MG63 (cell line): Measurements from ENCODE around the gene BTN3A1. TPM values are rescaled to one million over a fixed set of nuclear protein-coding genes. Genes with fewer than 3 reads are reported as not detected.
"Not testable (repeated sequence)": the region's sequence is repeated elsewhere in the genome, so short reads cannot be mapped to it uniquely, and the experiment has no call there.

Experiments
- DNase-seq: peaks from one replicate; pipeline ENCODE4 v3.0.0-alpha.2; 2020
- H3K27me3 ChIP-seq: fragments of 250-450 bp; sonication (Bioruptor Pico); 2 replicates; pipeline ENCODE4 v1.5.1; 2020; ENCODE audit warnings: mild to moderate bottlenecking, moderate library complexity
- H3K36me3 ChIP-seq: fragments of 250-450 bp; sonication (Bioruptor Pico); 2 replicates; pipeline ENCODE4 v1.5.1; 2020; ENCODE audit warnings: mild to moderate bottlenecking, moderate library complexity
- H3K4me3 ChIP-seq: fragments of 250-450 bp; sonication (Bioruptor Pico); 2 replicates; pipeline ENCODE4 v1.5.1; 2020; ENCODE audit warnings: mild to moderate bottlenecking, moderate library complexity
- H3K9me3 ChIP-seq: fragments of 250-450 bp; sonication (Bioruptor Pico); 2 replicates; pipeline ENCODE4 v1.5.1; 2020; ENCODE audit warnings: mild to moderate bottlenecking, moderate library complexity
- total RNA-seq: library from RNA; depleted of rRNA; stranded (reverse); fragments of >200 nt; shearing (Covaris generic); gene quantifications from 2 replicates; pipeline ENCODE4 v1.2.3, GENCODE V29; 2014; ENCODE audit warnings: low replicate concordance

Gene BTN3A1
- total RNA-seq, 1 experiment from 2014 or later = 11.2 TPM

- Histone ChIP-seq H3K9me3 (no peaks in the 10 kb centered on the region), H3K4me3 (no peak overlapping the region), H3K36me3 (no peaks in the 10 kb centered on the region), H3K27me3 (no peaks in the 10 kb centered on the region)
- DNase-seq = no peak
These were observed 20.3 kb downstream of the BTN3A1 start for GRCh38 chr6:26422329-26422728.

- Histone ChIP-seq H3K4me3 (no peak overlapping the region), H3K9me3 (no peaks in the 10 kb centered on the region), H3K27me3 (no peaks in the 10 kb centered on the region), H3K36me3 (no peaks in the 10 kb centered on the region)
- no peak for DNase-seq
These were observed 24.8 kb downstream of the BTN3A1 start for GRCh38 chr6:26426691-26427450.

DNA sequence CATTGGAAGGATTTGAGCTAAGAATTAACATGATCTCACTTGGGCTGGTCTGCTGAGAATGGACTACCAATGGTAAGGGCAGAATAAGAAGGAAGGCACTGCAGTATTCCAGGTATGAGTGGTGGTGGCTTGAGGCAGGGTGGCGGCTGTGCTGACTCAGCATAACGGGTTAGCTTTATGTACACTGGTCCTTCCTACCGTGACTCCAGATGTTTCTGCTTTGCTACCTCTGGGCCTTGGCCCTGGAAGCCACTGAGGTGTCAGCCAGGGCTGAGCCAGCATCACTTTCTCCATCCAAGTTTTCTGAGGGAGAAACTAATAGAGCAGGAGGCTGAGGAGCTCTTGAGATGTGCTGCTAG lies 25.4 kb downstream of the BTN3A1 start:
- no peaks in the 10 kb centered on the region for H3K27me3 ChIP-seq
- H3K9me3 ChIP-seq = no peaks in the 10 kb centered on the region
- H3K4me3 ChIP-seq = no peak overlapping the region
- DNase-seq = no peak
- no peaks in the 10 kb centered on the region for H3K36me3 ChIP-seq

- no peak for DNase-seq
- Histone ChIP-seq H3K4me3 (no peak overlapping the region), H3K27me3 (no peaks in the 10 kb centered on the region), H3K36me3 (no peaks in the 10 kb centered on the region), H3K9me3 (no peaks in the 10 kb centered on the region)
These were observed 26.1 kb downstream of the BTN3A1 start for GRCh38 chr6:26428206-26428605.

DNA sequence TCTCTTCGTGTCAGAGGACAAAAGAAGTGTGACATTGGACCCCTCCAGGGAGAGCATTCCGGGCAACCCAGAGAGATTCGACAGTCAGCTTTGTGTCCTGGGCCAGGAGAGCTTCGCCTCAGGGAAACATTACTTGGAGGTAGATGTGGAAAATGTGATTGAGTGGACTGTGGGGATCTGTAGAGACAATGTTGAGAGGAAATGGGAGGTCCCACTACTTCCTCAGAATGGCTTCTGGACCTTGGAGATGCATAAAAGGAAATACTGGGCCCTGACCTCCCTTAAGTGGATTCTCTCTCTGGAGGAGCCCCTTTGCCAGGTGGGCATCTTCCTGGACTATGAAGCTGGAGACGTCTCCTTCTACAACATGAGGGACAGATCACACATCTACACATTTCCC lies 28.7 kb downstream of the BTN3A1 start:
- H3K27me3 ChIP-seq = no peaks in the 10 kb centered on the region
- no peaks in the 10 kb centered on the region for H3K9me3 ChIP-seq
- no peak for DNase-seq
- no peak overlapping the region for H3K4me3 ChIP-seq
- no peaks in the 10 kb centered on the region for H3K36me3 ChIP-seq

DNA sequence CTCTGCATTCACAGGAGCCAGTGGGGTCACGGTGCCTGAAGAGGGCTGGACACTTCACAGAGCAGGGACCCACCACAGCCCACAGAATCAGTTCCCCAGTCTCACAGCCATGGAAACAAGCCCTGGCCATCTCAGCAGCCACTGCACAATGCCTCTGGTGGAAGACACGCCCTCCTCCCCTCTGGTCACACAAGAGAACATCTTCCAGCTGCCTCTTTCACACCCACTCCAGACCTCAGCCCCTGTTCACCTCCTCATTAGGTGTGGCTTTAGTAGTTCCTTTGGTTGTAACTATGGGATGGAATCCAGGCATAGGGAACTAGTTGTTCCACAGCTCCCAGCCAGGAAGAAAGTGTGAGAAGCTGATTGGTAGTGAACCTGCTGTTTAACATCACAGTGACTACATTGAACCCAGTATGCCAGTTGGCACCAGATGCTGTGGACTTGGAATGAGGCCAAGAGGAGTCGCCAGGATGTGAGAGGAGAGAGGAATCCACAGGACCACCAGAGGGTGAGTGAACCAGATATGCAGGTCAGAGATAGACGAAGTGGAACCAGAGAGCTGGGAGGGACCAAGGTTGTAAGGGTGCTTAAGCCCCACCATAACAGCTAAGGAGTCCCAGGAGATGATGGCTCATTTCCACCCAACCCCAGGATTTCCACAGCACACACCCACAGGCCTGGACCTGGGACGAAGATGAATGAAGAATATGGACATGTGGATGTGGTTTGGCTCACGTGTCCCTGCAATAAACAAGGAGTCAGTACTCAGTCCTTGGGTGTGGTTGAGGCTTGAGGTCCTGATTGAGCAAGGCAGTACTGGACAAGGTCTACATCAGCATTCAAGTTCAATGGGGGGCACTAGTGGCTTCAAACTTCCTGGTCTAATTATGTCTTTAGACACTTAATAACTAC lies 29.4 kb downstream of the BTN3A1 start:
- no peak for DNase-seq
- Histone ChIP-seq H3K9me3 (no peaks in the 10 kb centered on the region), H3K27me3 (no peaks in the 10 kb centered on the region), H3K4me3 (no peak overlapping the region), H3K36me3 (no peaks in the 10 kb centered on the region)

- Histone ChIP-seq H3K36me3 (no peaks in the 10 kb centered on the region), H3K4me3 (no peak overlapping the region), H3K9me3 (no peaks in the 10 kb centered on the region), H3K27me3 (no peaks in the 10 kb centered on the region)
- DNase-seq = no peak
These were observed 30.6 kb downstream of the BTN3A1 start for GRCh38 chr6:26432627-26433201.

GRCh38 chr6:26433680-26434079 lies 31.6 kb downstream of the BTN3A1 start:
- DNase-seq, H3K4me3 ChIP-seq, H3K9me3 ChIP-seq, H3K27me3 ChIP-seq, H3K36me3 ChIP-seq: not testable (repeated sequence)

DNA sequence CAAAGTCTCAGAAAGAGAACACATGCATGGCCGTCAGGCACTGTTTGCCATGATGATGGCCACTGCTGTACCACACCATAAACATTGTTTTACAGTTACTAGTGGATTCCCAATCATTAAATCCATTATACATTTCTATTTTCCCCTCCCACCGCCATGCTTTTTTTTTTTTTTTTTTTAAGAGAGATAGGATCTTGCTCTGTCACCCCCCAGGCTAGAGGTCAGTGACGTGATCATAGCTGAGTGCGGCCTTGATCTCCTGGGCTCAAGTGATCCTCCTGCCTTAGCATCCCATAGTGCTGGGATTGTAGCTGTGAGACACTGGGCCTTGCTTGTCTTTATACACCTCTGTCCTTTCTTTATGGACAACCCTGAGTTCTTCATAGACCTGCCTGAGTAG lies 33.9 kb downstream of the BTN3A1 start:
- Histone ChIP-seq H3K4me3 (no peak overlapping the region), H3K27me3 (no peaks in the 10 kb centered on the region), H3K36me3 (no peaks in the 10 kb centered on the region), H3K9me3 (no peaks in the 10 kb centered on the region)
- no peak for DNase-seq

- no peak for DNase-seq
- Histone ChIP-seq H3K36me3 (no peaks in the 10 kb centered on the region), H3K27me3 (no peaks in the 10 kb centered on the region), H3K4me3 (no peak overlapping the region), H3K9me3 (no peaks in the 10 kb centered on the region)
These were observed 35.5 kb downstream of the BTN3A1 start for GRCh38 chr6:26437550-26437949.

DNA sequence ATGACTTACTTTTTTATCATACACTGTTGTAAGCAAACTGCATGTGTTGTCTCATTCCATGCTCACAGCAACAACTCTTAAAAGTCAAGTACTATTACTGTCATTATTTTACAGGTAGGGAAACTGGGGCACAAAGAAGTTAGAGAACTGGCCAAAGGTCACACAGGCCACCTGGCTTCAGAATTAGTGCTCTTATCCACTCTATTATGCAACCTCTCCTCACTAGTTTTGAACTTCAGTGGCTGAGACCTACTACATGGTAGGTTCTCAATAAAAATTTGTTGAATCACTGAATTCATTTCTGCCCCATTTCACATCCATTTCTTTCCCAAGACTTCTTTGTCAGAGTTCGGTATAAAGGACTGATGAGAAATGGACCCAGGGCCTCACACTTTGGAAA lies 35.9 kb downstream of the BTN3A1 start:
- no peaks in the 10 kb centered on the region for H3K36me3 ChIP-seq
- H3K9me3 ChIP-seq = no peaks in the 10 kb centered on the region
- no peaks in the 10 kb centered on the region for H3K27me3 ChIP-seq
- H3K4me3 ChIP-seq = no peak overlapping the region
- DNase-seq = no peak

GRCh38 chr6:26439151-26440125 lies 37.4 kb downstream of the BTN3A1 start:
- Histone ChIP-seq H3K4me3 (peak overlapping the region; percentile 63), H3K9me3 (no peaks in the 10 kb centered on the region), H3K36me3 (no peaks in the 10 kb centered on the region), H3K27me3 (no peaks in the 10 kb centered on the region)
- no peak for DNase-seq

DNA sequence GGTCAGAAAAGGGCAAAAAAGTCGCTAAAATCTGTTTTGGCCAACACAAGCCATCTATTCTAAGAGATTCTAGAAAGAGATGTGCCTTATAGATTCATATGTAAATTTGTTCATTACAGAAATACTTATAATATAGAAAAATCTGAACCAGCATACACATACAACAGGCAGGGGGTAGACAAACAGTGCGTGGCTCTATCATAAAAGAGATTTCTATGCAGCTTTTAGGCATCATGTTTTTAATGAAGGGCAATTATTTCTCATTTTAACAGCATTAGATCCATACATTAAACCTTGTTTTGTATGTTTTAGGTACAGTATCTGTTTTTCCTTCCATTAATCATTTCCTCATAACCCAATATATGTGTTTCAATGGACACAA lies 38.9 kb downstream of the BTN3A1 start:
- peak overlapping the region; percentile 63 for H3K4me3 ChIP-seq
- DNase-seq = no peak
- no peaks in the 10 kb centered on the region for H3K9me3 ChIP-seq
- H3K36me3 ChIP-seq = no peaks in the 10 kb centered on the region
- no peaks in the 10 kb centered on the region for H3K27me3 ChIP-seq

DNA sequence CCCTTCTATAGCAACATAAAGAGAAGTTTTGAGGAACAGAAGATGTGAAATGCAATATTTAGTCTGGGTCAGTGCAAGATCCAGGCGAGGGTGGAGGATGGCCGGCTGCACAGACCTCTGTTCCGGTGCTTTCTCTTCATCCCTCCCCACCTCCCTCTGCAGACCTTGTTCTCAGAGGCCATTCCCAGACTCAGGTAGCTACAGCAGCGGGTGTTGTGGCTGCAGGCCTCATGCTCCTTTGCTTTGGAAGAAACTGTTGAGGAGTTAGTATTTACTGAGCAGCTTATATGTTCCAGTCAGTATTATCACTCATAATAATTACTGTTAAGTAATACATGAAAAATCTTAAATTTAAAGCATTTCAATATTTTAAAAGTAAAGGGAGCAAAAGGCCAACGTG lies 39.9 kb downstream of the BTN3A1 start:
- Histone ChIP-seq H3K9me3 (no peaks in the 10 kb centered on the region), H3K4me3 (no peak overlapping the region), H3K36me3 (no peaks in the 10 kb centered on the region), H3K27me3 (no peaks in the 10 kb centered on the region)
- no peak for DNase-seq

DNA sequence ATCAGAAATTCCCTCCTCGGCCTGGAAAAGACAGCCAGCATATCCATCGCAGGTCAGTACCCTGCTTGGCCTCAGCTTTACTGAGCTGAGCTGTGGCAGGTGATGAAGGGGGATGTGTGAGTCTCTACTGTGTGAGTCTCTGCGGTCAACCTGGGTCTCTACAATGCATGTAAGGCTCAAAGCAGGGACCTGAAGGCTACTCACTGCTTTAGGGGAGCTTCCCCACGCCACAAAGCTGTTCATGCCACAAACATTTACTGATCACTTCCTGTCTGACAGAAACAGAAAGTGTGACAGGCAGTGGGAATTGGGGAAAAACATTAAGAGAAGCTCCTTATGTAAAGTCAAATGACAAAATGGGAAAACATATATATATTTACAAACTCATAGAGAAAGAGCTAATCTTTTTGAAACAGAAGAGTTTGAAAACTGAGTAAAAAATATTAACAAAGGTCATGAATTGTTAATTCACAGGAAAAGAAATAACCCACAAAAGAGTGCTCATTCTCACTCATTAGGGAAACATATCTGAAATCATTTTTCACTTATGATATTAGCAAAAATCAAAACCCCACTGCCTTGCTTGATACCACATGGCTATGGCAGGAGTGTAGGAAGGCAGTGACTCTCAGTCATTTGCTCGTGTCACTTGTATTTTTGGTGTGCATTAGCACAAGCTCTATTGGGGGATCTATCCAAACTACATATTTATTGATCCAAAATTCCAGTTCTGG lies 44.0 kb downstream of the BTN3A1 start:
- DNase-seq = no peak
- Histone ChIP-seq H3K36me3 (no peaks in the 10 kb centered on the region), H3K27me3 (no peaks in the 10 kb centered on the region), H3K4me3 (no peak overlapping the region), H3K9me3 (no peaks in the 10 kb centered on the region)

DNA sequence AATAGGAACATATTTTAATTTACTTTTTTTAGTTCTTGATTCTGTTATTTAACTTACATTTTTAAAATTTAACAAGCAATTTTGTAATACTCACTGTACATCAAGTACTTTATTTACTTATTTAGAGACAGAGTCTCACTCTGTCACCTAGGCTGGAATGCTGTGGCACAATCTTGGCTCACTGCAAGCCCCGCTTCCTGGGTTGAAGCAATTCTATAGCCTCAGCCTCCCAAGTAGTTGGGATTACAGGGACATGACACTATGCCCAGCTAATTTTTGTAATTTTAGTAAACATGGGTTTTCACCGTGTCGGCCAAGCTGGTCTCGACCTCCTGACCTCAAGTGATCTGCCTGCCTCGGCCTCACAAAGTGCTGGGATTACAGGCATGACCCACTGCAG lies 45.2 kb downstream of the BTN3A1 start:
- Histone ChIP-seq H3K27me3 (no peaks in the 10 kb centered on the region), H3K36me3 (no peaks in the 10 kb centered on the region), H3K4me3 (no peak overlapping the region), H3K9me3 (no peaks in the 10 kb centered on the region)
- no peak for DNase-seq
